ENCODE measurements around the gene TATDN2. TPM values are rescaled to one million over a fixed set of nuclear protein-coding genes. Genes with fewer than 3 reads are reported as not detected.
A peak's percentile ranks its signal among the peaks of the same experiment; 100 is the strongest.
"Not testable (repeated sequence)": the region's sequence is repeated elsewhere in the genome, so short reads cannot be mapped to it uniquely, and the experiment has no call there.

Gene TATDN2
- total RNA-seq, 1 donor from 2014 or later = 31.7 TPM

DNA sequence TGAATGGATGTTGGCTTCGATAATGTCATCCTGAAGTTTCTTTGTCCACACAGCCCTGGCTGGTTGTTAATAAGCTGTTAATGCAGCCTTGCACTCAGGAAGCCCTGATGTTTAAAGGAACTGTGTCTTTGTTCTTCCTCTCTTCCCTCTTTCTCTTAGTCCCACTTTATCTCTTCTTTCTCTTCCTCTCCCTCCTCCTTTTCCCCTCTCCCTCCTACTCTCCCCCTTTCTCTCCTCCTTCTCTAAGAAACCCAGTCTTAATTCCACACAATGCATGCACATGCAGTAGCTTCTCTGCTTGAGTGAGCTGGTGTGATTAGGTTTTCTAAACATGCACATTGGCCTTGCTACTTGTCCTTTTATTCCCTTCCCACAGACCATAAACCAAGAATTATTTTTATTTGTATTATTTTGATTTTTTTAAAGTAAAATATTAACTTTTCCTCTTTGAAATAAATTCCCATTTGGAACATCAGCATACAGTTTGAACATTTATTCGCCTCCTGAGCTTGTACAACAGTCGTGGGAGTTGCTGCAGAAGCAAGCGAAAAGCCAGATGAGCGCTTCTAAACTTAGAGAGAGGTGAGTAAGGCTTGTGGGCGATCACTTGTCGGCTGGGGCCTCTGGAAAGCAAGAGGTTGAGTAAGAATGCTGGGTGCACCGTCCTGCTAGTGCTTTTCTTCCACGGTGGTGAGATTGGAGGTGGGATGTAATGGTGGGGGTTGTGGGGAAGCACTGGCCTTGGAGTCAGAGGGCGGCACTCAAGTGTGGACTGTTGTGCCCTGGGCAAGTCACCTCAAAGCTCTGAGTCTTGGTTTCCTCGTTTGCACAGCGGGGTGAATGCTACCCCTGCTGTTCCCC, 37.2 kb downstream of the TATDN2 start:
- intact Hi-C loops (cut with DNase I) = no loop called here
- peak; percentile 10 for DNase-seq (ENCODE audit: low spot score)
- no peak for ATAC-seq

- ATAC-seq (no peak), DNase-seq (ENCODE audit: low spot score) (no peak)
- intact Hi-C loops (cut with DNase I) = no loop called here
Measured at GRCh38 chr3:10286133-10286524, 37.9 kb downstream of the TATDN2 start.

DNA sequence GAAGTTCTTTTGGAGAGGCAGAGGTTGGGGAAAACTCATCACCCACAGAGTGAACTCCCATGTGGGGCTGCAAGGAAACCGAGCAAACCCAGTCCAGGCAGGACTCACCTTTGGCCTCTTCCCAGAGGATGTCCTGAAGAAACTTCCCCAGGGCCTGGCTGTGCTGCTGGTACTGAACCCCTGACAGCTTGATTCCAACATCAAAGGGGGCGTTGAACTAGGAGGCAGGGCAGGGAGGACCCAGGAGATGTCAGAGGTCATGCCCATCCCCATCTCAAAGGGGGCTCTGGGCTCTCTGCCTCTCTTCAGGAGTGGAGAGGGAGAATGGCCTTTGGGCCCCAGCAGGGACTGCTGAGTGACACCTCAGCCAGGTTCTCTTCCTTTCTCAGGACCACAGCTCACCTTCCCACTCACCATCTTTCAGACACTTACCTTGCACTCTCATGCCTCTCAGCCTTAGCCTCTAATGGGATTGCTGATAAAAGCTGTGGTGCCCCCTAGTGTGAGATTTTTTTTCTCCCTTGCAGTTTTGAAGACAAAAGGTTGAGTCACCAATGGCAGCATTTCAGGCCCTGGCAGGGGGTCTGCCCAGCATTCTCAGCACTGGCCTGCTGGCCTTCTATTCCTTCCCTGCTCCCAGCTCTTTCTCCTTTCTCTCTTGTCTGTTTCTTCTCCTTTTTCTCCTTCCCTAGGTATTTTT, 38.5 kb downstream of the TATDN2 start:
- ATAC-seq (no peak), DNase-seq (ENCODE audit: low spot score) (peak; percentile 33)
- intact Hi-C loops (cut with DNase I) = no loop called here

DNA sequence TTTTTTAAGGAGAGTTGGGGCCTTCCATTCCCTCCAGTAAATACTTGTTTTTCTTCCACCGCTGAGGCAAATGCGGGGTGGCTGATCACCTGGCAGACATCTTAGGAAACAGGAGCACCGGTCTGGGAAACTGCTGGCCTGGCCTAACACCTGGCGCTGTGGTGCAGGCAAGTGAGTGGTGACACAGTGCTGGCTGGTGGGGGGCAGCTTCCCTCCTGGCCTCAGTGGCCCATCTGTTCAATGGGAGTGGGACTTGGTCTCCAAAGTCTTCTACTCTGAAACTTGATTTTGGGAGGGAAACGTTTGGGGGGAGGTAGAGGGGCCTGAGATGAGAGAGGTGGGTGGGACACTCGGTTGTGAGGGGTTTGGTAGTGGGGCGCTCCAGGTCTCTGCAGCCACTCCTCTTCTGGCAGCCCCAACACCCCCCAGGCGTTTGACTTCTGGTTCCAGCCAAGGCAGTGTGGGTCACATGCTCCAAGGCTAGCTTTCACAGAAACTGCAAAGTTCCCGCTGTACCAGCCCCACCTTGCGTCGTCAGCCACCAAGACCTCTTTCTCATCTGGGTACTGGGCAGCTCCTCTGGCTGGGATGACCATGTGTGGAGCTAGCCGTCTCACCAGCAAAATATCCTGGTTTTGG, 39.8 kb downstream of the TATDN2 start:
- intact Hi-C loops (cut with DNase I) = no loop called here
- DNase-seq (ENCODE audit: low spot score) (no peak), ATAC-seq (no peak)

DNA sequence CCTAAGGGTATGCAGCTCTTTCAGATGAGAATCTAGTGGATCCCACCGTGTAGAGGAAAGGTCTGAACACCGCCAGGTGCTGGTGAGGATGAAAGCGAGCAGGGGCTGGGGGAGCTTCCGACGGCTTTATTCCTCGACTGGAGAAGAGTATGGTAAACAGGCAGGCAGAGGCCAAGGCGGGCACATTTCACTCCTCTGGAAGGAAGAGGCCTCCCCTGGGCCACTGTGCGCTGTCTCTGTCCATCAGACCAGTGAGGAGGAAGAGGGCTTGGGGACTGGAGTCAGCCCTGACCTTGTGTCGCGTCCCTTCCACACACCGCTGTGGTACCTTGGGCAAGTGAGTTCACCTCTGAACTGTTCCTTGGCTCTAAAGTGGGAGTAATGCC, 40.3 kb downstream of the TATDN2 start:
- DNase-seq (ENCODE audit: low spot score) (no peak), ATAC-seq (no peak)
- intact Hi-C loops (cut with DNase I) = no loop called here

- ATAC-seq (no peak), DNase-seq (ENCODE audit: low spot score) (no peak)
- intact Hi-C loops (cut with DNase I) = no loop called here
Measured at GRCh38 chr3:10289077-10289476, 40.8 kb downstream of the TATDN2 start.

DNA sequence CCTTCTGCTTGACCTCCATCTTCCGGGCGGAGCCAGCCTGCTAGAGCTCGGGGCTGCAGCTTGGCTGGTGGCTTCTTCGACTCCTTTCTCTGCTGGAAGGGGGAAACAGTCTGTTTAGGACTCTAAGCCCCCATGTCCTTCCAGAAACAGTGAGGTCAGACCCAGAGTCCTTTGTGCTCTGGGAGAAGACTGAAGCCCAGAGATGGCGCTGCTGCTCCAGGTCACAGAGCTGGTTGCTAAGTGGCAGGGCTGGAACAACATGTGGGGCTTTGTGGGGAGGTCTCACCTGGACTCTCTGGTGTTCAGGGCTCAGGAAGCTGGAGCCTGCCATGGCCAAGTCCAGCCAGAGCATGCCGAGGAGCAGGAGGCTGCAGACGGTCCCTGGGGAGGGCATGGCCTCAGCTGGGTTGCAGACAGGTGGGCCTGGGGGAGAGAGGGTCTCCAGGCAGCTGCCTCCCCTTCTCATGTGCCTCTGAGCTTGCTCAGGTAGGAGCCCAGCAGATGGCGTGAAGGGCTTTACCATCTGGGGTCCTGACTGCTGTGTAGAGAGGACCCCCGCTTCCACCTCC, 41.6 kb downstream of the TATDN2 start:
- intact Hi-C loops (cut with DNase I) = no loop called here
- ATAC-seq = no peak

GRCh38 chr3:10290481-10291176, 42.4 kb downstream of the TATDN2 start:
- ATAC-seq (no peak), DNase-seq (ENCODE audit: low spot score) (no peak)
- intact Hi-C loops (cut with DNase I) = no loop called here

More for the DNA sequence above, 41.6 kb downstream of the TATDN2 start:
- no peak for DNase-seq (ENCODE audit: low spot score)

DNA sequence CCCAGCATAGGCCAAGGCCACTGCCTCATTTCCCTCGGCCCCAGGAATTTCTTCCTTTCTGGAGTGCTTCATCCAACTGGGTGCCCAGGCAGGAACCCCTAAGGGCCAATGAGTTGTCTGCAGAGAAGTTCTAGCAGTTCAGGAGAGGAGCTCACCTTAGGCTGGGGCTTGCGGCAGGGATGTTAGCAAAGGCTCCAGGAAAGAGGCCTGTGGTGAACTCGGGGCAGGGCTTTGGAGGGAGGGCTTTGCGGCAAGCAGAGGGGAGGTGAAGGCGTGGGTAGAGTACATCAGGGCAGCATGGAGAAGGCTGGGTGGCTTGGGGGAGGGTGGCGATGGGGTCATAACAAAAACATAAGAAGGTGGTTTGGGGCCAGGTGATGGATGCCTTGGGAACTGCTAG, 43.4 kb downstream of the TATDN2 start:
- intact Hi-C loops (cut with DNase I) = no loop called here
- ATAC-seq = no peak
- DNase-seq (ENCODE audit: low spot score) = no peak

GRCh38 chr3:10292505-10293419, 44.5 kb downstream of the TATDN2 start, which contains the start of gene GHRL:
Gene GHRL (minus strand): TSS chr3:10292947. CDS start chr3:10290180, 2,767 bp downstream.
- DNase-seq (ENCODE audit: low spot score) (no peak), ATAC-seq (no peak)
- intact Hi-C loops (cut with DNase I) = no loop called here

GRCh38 chr3:10294030-10294586, 45.8 kb downstream of the TATDN2 start:
- intact Hi-C loops (cut with DNase I) = no loop called here

DNA sequence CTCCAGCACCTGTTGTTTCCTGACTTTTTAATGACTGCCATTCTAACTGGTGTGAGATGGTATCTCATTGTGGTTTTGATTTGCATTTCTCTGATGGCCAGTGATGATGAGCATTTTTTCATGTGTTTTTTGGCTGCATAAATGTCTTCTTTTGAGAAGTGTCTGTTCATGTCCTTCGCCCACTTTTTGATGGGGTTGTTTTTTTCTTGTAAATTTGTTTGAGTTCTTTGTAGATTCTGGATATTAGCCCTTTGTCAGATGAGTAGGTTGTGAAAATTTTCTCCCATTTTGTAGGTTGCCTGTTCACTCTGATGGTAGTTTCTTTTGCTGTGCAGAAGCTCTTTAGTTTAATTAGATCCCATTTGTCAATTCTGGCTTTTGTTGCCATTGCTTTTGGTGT, 49.8 kb downstream of the TATDN2 start:
- ATAC-seq; intact Hi-C loops (cut with DNase I); DNase-seq (ENCODE audit: low spot score): not testable (repeated sequence)

More at GRCh38 chr3:10294030-10294586, 45.8 kb downstream of the TATDN2 start:
- ATAC-seq = no peak
- DNase-seq (ENCODE audit: low spot score) = no peak

DNA sequence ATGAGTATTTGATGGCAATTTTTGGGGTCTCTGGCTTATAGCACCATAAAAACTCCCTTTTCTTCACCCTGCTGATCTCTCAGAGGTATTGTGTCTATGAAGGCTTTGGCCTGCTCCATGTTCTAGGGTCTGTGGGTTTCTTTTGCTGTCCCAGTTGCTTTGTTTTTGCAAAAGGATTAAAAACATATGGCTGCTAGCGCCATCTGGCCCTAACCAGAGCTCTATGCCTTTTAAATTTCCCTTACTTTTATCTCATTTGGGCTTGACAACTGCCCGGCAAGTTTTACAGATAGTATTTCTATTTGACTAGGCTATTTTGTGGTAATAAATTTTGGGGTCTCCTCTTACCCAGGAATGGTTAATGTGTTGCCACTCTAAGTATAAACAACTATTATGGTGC, 50.9 kb downstream of the TATDN2 start:
- ATAC-seq (no peak), DNase-seq (ENCODE audit: low spot score) (no peak)
- intact Hi-C loops (cut with DNase I) = no loop called here

GRCh38 chr3:10299679-10300078, 51.4 kb downstream of the TATDN2 start:
- intact Hi-C loops (cut with DNase I) = no loop called here
- no peak for ATAC-seq

GRCh38 chr3:10300087-10300486, 51.8 kb downstream of the TATDN2 start:
- intact Hi-C loops (cut with DNase I) = no loop called here
- ATAC-seq (no peak), DNase-seq (ENCODE audit: low spot score) (no peak)

More at GRCh38 chr3:10299679-10300078, 51.4 kb downstream of the TATDN2 start:
- no peak for DNase-seq (ENCODE audit: low spot score)

GRCh38 chr3:10303105-10303504, 54.8 kb downstream of the TATDN2 start:
- intact Hi-C loops (cut with DNase I) = no loop called here
- ATAC-seq (no peak), DNase-seq (ENCODE audit: low spot score) (no peak)

DNA sequence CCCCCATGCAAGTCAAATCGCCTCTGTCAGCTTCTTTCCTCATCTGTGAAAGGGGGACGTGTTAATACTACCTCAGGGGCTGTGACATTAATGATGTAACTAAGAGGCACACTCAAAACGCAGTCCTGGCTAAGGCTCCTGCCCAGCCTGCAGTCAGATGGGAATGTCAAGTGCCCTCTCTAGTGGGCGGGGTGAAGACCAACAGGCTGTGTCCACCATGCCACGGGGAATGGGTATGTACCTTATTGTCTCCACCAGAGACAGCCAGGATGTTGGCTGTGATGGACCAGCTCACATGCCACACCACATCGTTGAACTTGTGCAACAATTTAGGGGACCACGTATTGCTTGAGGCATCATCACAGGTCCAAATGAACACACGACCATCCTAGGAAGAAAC, 55.5 kb downstream of the TATDN2 start:
- no peak for ATAC-seq
- intact Hi-C loops (cut with DNase I) = no loop called here

DNA sequence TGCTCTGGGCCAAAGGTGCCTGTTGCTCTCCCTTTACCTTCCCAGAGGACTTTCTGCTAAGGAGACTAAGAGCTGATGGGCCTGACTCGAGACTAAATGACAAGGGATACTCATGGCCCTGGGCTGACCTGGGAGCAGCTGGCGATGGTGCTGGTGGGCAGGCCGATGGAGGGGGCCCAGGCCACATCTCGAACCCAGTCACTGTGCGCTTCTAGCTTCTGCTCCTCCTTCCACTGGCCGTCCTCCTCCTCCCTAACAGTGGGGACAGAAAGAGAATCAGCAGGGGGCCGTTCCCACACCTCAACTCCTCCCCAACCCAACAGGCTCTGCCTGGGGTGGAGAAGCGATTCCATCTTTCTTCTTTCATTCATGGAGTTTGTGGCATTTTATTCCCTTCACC, 56.6 kb downstream of the TATDN2 start:
- no peak for DNase-seq (ENCODE audit: low spot score)
- no peak for ATAC-seq
- intact Hi-C loops (cut with DNase I) = no loop called here

More for the DNA sequence above, 55.5 kb downstream of the TATDN2 start:
- no peak for DNase-seq (ENCODE audit: low spot score)

Measured in sciatic nerve (tissue), 2 donors.